AG04449 (cell line): ENCODE results near the gene CHST11.

ENCODE experiments used
- CTCF ChIA-PET: fragments of 350-600 bp; formaldehyde crosslinking; extraction: SDS; loops from one replicate; lab custom pipeline; 2021; ENCODE audit warnings: antibody characterized with exemption; lab: Yijun Ruan, JAX
- POLR2A ChIA-PET: fragments of 400-600, 350-600 bp; formaldehyde crosslinking; extraction: SDS; loops from one replicate; lab custom pipeline; 2020; ENCODE audit warnings: antibody characterized with exemption, inconsistent platforms; lab: Yijun Ruan, JAX
- DNase-seq: peaks from one replicate; pipeline ENCODE4 v3.0.0-alpha.2; 2010; ENCODE audit warnings: low read depth, low spot score
- H3K4me3 ChIP-seq: 2 replicates; pipeline ENCODE4 v1.5.1; 2011; ENCODE audit warnings: low read depth, mild to moderate bottlenecking, control low read depth, low read length
- TF ChIP-seq, protein P1 (sequence below): IDR thresholded peaks from one replicate; pipeline ENCODE4 v1.5.1; 2011; ENCODE audit warnings: mild to moderate bottlenecking, moderate library complexity, low read length, control low read depth, inconsistent platforms; ENCODE audit not compliant: insufficient read depth; ENCODE audit errors: missing control alignments

CHST11 gene

DNA sequence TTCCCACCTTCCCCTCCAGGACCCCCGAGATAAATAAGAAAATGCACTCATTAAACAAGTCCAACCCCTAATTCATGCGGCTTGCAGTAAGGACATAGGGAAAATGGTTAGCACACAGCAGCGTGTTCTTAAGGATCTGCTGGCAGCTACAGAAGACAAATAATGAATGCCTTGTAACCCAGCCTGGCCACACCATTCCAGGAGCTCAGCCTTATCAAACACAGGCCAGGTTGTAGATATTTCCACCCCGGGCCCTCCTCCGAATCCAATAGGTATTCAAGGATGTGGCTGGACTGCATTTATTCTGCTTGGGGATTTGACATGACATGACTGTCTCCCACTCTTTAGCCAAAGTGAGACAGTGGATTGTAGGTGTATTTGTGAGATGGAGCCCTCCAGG is 256.2 kb downstream of the CHST11 start:
- TF ChIP-seq, protein P1, sequence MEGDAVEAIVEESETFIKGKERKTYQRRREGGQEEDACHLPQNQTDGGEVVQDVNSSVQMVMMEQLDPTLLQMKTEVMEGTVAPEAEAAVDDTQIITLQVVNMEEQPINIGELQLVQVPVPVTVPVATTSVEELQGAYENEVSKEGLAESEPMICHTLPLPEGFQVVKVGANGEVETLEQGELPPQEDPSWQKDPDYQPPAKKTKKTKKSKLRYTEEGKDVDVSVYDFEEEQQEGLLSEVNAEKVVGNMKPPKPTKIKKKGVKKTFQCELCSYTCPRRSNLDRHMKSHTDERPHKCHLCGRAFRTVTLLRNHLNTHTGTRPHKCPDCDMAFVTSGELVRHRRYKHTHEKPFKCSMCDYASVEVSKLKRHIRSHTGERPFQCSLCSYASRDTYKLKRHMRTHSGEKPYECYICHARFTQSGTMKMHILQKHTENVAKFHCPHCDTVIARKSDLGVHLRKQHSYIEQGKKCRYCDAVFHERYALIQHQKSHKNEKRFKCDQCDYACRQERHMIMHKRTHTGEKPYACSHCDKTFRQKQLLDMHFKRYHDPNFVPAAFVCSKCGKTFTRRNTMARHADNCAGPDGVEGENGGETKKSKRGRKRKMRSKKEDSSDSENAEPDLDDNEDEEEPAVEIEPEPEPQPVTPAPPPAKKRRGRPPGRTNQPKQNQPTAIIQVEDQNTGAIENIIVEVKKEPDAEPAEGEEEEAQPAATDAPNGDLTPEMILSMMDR: no peak
- no peak for DNase-seq
- H3K4me3 ChIP-seq: no peak overlapping the region
- ChIA-PET POLR2A (no interaction called here), CTCF (no interaction called here)

DNA sequence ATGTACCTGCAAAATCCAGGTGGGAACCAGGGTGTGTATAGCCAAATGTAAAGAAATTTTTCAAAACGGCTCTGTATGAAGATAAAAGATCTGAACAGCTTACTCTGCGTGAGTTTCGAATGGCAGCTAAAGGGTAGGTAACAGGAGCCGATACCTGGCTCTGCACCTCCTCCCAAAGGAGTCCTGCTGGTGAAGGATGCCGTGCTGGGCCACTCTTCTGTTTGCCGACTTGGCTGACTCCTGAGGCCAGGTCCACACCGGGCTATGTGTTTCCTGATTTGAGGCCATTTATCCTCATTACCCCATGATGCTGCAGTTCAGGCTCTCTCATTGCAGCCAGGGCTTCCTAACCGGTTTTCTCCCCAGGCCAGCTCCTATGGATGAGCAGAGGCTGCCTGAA is 256.7 kb downstream of the CHST11 start:
- CTCF ChIA-PET: no interaction called here
- no peak overlapping the region for H3K4me3 ChIP-seq
- TF ChIP-seq, protein P1: no peak
- no peak for DNase-seq
- POLR2A ChIA-PET: interaction anchor here (0.5 kb wide), 1 partner anchor 14 kb away, joined by 3 read pairs; no protein-coding TSS in a partner anchor

DNA sequence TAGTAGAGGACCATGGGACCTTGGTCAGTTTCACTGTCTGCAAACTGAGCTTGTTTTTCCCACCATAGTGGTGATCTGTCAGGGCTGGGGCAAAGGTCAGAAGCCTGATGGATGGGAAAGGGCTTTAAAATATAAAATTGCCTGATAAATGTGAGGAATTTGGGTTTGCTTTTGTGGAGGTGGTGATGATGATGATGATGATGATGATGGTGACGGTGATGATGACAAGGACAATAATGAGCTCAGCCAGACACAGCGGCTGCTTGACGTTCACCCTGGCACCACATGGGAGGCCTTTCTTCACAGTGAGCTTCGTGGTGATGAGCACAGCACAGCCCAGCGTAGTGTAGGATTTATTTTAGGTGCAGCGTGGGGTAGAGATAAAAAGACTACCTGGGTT is 257.6 kb downstream of the CHST11 start:
- TF ChIP-seq, protein P1: no peak
- ChIA-PET POLR2A (no interaction called here), CTCF (interaction anchor here (0.6 kb wide), 1 partner anchor 113 kb away, joined by 3 read pairs; no protein-coding TSS in a partner anchor)

DNA sequence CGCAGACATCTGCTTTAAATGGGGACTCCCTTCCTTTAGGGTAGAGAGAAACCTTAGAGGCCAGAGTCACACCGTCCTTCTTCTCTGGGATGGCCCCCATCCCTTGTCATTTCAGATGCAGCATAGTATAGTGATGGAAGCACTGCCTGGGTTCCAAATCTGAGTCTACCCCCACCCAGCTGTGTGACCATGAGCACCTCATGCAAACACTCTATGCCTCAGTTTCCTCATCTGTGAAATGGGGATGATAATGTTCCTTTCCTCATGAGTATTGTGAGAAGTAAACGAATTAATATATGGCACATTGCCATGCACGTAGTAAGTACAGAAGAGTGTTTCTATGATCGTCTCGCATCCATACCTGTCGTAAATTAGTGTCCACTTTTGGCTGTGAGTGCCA is 259.4 kb downstream of the CHST11 start:
- POLR2A ChIA-PET: no interaction called here
- CTCF ChIA-PET: no interaction called here
- H3K4me3 ChIP-seq: no peak overlapping the region
- TF ChIP-seq, protein P1: no peak
- no peak for DNase-seq

More for the DNA sequence above, 257.6 kb downstream of the CHST11 start:
- H3K4me3 ChIP-seq: no peak overlapping the region
- no peak for DNase-seq

DNA sequence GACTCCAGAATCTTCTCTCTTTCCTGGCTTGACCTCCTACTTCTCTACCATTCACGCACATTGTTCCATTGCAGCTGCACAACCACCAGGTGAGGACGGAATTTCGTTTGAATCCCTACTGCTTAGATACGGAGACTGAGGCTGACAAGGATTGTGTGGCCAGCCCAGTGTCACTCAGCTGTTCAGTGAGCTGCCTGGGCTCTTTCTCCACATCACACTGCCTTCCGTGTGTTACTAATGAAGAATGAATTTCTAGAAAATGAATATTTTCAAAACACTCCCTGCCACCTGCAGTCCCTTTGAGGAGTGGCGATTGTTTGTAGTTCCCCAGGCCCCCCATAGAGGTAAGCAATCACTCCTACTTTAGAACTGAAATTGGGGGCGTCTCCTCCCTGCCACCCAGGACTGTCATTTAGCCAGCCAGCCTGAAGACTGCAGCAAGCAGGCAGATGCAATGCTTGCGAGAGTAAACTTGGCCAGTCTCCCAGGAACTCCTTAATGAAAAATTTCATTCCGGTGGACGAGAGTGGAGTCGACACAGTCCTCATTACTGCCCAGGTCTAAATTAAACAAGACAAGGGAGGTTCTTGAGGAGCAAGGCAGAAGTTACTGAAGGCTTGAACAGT is 261.7 kb downstream of the CHST11 start:
- POLR2A ChIA-PET: no interaction called here
- TF ChIP-seq, protein P1: no peak
- CTCF ChIA-PET: interaction anchor here (1.3 kb wide), 1 partner anchor 153 kb away, joined by 3 read pairs; no protein-coding TSS in a partner anchor
- no peak for DNase-seq
- no peak overlapping the region for H3K4me3 ChIP-seq

DNA sequence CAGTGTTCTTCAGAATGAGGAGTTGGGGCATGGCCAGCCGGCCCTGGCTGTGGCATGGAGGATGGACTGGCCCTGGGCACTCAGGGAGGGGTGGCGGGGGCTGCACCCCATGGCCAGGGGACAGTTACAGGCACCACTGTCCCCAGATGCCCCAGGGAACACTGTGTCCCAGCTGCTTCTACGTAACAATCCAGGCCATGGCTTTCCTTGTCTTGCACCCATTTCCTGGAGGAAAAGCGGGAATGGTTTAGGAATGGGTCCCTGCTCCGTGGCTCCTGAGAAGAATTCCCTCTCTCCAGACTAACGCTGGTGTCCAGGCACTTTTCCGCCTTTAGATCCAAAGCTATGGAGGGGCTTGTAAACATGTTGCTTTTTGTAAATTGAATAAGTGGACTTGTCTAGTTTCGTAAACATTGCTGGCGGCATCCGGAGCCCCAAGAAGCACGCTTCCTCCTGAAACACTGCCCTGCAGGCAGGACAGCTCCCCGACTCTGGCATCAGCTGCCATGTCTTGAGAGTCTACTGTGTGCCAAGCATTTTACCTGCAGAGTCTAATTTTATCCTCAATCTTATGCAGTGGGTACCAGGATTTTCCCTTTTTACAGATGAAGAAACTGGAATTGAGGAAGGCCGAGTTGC is 263.1 kb downstream of the CHST11 start:
- H3K4me3 ChIP-seq: no peak overlapping the region
- TF ChIP-seq, protein P1: no peak
- ChIA-PET POLR2A (no interaction called here), CTCF (interaction anchor here (0.6 to 1.3 kb wide), 3 partner anchors 9 to 158 kb away, joined by 3 to 4 read pairs (median 3); no protein-coding TSS in a partner anchor)
- DNase-seq: no peak
